Uterus (tissue), 2 donors: Measurements from ENCODE around the gene PPP1R3E.

Source experiments
- CTCF ChIP-seq, 4 experiments: fragments of 200-600 bp in 2 of 4; fragments of 450-650 bp in 2 of 4; sonication (generic) in 2 of 4; IDR thresholded peaks; one replicate each; pipeline ENCODE4 v1.5.1; 2016 to 2019; ENCODE audit warnings: antibody characterized with exemption in 4 of 4, mild to moderate bottlenecking in 2 of 4, moderate library complexity in 1 of 4
- POLR2A ChIP-seq, 2 donors: fragments of 450-650 bp; IDR thresholded peaks; one replicate each; pipeline ENCODE4 v1.6.1; 2016; ENCODE audit warnings: antibody characterized with exemption in 2 of 2, mild to moderate bottlenecking in 1 of 2, moderate library complexity in 1 of 2

- TF ChIP-seq CTCF (IDR thresholded peaks at IDR 0.05) = no peak
- TF ChIP-seq POLR2A (IDR thresholded peaks at IDR 0.05) = no peak
Observed at GRCh38 chr14:23258256-23258655, 44.4 kb downstream of the PPP1R3E start.
